Measurements from ENCODE around the gene F2.

F2 gene

GRCh38 chr11:46718155-46719019, 626 bp upstream of the F2 start:
- DNase-seq, result no peak

- DNase-seq, result no peak
Measured at GRCh38 chr11:46719543-46720218, 668 bp downstream of the F2 start.

- no peak for DNase-seq
Measured at GRCh38 chr11:46721286-46721685, 2.3 kb downstream of the F2 start.

GRCh38 chr11:46722566-46723358, 3.7 kb downstream of the F2 start:
- no peak for DNase-seq

GRCh38 chr11:46723359-46723680, 4.3 kb downstream of the F2 start:
- no peak for DNase-seq

- DNase-seq, result no peak
Measured at GRCh38 chr11:46724088-46724487, 5.1 kb downstream of the F2 start.

GRCh38 chr11:46725338-46726205, 6.6 kb downstream of the F2 start:
- no peak for DNase-seq

- no peak for DNase-seq
Measured at GRCh38 chr11:46726206-46726862, 7.3 kb downstream of the F2 start.

GRCh38 chr11:46727952-46728658, 9.1 kb downstream of the F2 start:
- no peak for DNase-seq

- DNase-seq, result no peak
Measured at GRCh38 chr11:46728659-46729040, 9.6 kb downstream of the F2 start.

GRCh38 chr11:46729110-46730027, 10.4 kb downstream of the F2 start:
- DNase-seq, result peak; percentile 21

- no peak for DNase-seq
Measured at GRCh38 chr11:46731545-46731944, 12.5 kb downstream of the F2 start.

- DNase-seq, result no peak
Measured at GRCh38 chr11:46733234-46733633, 14.2 kb downstream of the F2 start.

GRCh38 chr11:46736146-46736545, 17.1 kb downstream of the F2 start:
- DNase-seq, result no peak

GRCh38 chr11:46736615-46737014, 17.6 kb downstream of the F2 start:
- DNase-seq, result peak; percentile 20

GRCh38 chr11:46737699-46738098, 18.7 kb downstream of the F2 start:
- no peak for DNase-seq

- no peak for DNase-seq
Measured at GRCh38 chr11:46738887-46739286, 19.9 kb downstream of the F2 start.

- DNase-seq, result no peak
Measured at GRCh38 chr11:46741600-46742484, 22.8 kb downstream of the F2 start.

- DNase-seq, result no peak
Measured at GRCh38 chr11:46743043-46743442, 24.0 kb downstream of the F2 start.

Data from fibroblast of skin of abdomen (primary cell).